Activated CD4-positive, alpha-beta memory T cell treated with anti-CD3 and anti-CD28 coated beads for 36 hours (primary cell): ENCODE measurements around the gene CTNNBIP1. TPM values are rescaled to one million over a fixed set of nuclear protein-coding genes. Genes with fewer than 3 reads are reported as not detected.
A peak's percentile ranks its signal among the peaks of the same experiment; 100 is the strongest.

ENCODE experiments used
- CTCF ChIA-PET: fragments of 350-600 bp; sonication (Branson Sonifier 250); formaldehyde crosslinking; loops from one replicate; lab custom pipeline; 2021; ENCODE audit warnings: antibody characterized with exemption, inconsistent platforms; lab: Charles Lee
- POLR2A ChIA-PET: fragments of 350-600 bp; sonication (Branson Sonifier 250); formaldehyde crosslinking; loops from one replicate; lab custom pipeline; 2021; ENCODE audit warnings: antibody characterized with exemption; lab: Charles Lee
- DNase-seq: peaks from one replicate; pipeline ENCODE4 v3.0.0-alpha.2; 2020
- H3K27ac Mint-ChIP-seq: one replicate; pipeline ENCODE4 v1.8.0; 2021; ENCODE audit warnings: mixed read lengths
- H3K27me3 Mint-ChIP-seq: one replicate; pipeline ENCODE4 v1.8.0; 2021; ENCODE audit warnings: mixed read lengths
- H3K36me3 Mint-ChIP-seq: one replicate; pipeline ENCODE4 v1.8.0; 2021; ENCODE audit warnings: mixed read lengths
- H3K4me1 Mint-ChIP-seq: one replicate; pipeline ENCODE4 v1.8.0; 2021; ENCODE audit warnings: low read depth, mixed read lengths
- H3K4me3 Mint-ChIP-seq: one replicate; pipeline ENCODE4 v1.8.0; 2021; ENCODE audit warnings: mild to moderate bottlenecking, mixed read lengths
- H3K9me3 Mint-ChIP-seq: one replicate; pipeline ENCODE4 v1.8.0; 2021; ENCODE audit warnings: mixed read lengths
- intact Hi-C: fragments of 100-400 bp; cut with micrococcal nuclease; formaldehyde crosslinking; loops from one replicate; pipeline ENCODE4 v1.15.1; 2023
- total RNA-seq, 2 experiments: library from RNA; stranded (reverse); gene quantifications; one replicate each; pipeline ENCODE4 v1.2.3, GENCODE V29; 2021

The CTNNBIP1 gene
- total RNA-seq, 2 experiments from 2014 or later = 11.0 to 13.2 TPM

DNA sequence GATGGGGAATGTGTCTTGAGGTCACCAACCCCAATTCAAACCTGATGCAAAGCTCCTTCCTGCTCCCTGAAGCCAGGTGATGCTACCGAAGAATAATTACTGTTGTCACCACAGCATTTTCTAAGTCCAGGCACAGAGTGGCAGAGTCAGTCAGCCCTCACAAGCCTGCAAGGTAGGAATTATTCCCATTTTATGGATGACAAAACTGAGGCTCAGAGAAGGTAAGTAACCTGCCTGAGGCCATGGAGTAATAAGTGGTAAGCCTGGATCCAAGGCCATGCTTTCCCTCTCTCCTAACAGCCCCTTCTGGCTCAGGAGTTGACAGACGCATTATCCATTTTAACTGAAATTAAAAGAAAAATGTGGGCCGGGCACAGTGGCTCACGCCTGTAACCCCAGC, 23.0 kb downstream of the CTNNBIP1 start:
- POLR2A ChIA-PET = no interaction called here
- H3K9me3 Mint-ChIP-seq = no peaks in the 10 kb centered on the region
- CTCF ChIA-PET = interaction anchor here (0.6 kb wide), 1 partner anchor 12 kb away, joined by 4 read pairs; no protein-coding TSS in a partner anchor
- H3K36me3 Mint-ChIP-seq = no peaks in the 10 kb centered on the region
- no peaks in the 10 kb centered on the region for H3K27me3 Mint-ChIP-seq
- no peak overlapping the region for H3K27ac Mint-ChIP-seq
- peaks cover 8% of the 10 kb centered on the region for H3K4me1 Mint-ChIP-seq
- intact Hi-C loops = no loop called here
- H3K4me3 Mint-ChIP-seq = no peak overlapping the region
- no peak for DNase-seq

DNA sequence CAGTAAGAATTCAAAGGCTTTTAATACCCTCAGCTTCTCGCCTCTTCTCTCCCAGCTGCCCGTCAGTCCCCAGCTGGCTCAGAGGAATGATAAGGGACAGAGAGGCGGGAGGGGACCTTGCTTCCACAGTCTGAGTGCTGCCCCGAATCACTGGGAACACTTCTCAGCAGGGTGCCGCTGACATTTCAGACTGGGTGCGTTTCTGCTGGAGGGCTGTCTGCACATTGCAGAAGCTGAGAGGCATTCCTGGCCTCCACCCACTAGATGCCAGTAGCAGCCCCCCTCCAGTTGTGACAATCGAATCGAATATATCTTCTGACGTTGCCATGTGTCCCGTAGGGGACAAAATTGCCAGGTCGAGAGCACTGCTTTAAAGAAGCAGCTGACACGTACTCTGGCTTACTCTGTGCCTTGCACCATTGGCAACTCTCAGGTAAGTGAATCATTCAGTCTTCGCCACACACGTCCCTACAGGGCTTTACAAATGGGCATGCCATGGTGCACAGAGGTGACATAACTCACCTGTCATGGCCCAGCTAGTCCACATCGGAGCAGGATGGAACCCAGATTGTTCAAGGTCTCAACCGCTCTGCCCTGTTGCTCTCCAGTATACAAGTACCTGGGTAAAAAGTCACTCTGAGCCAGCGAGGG, 23.9 kb downstream of the CTNNBIP1 start:
- no peak overlapping the region for H3K27ac Mint-ChIP-seq
- ChIA-PET POLR2A (no interaction called here), CTCF (interaction anchor here (0.6 kb wide), 2 partner anchors 11 to 51 kb away, joined by 3 to 4 read pairs; no protein-coding TSS in a partner anchor)
- no peaks in the 10 kb centered on the region for H3K27me3 Mint-ChIP-seq
- H3K4me3 Mint-ChIP-seq = no peak overlapping the region
- intact Hi-C loops = no loop called here
- no peaks in the 10 kb centered on the region for H3K9me3 Mint-ChIP-seq
- no peaks in the 10 kb centered on the region for H3K36me3 Mint-ChIP-seq
- H3K4me1 Mint-ChIP-seq = peaks cover 10% of the 10 kb centered on the region
- no peak for DNase-seq

DNA sequence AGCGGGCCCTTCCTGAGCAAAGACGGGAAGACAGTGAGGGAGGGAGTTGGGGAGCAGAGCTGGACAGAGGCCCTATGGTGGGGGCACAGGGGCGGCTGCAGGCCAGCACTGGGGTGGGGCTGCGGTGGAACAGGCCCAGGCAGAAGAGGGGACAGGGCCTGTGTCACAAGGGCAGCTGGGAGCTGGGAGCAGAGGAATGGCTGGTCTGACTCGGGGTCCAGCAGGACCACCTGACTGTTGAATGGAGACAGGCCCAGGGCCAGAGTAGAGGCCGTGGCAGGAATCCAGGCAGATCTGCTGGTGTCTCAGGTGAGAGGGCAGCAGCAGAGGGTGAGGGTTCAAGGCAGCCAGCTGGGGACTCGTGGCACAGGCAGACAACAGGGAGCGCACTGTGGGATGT, 25.3 kb downstream of the CTNNBIP1 start:
- no peak overlapping the region for H3K4me3 Mint-ChIP-seq
- H3K36me3 Mint-ChIP-seq = no peaks in the 10 kb centered on the region
- ChIA-PET POLR2A (no interaction called here), CTCF (no interaction called here)
- H3K27ac Mint-ChIP-seq = no peak overlapping the region
- no peaks in the 10 kb centered on the region for H3K27me3 Mint-ChIP-seq
- DNase-seq = no peak
- intact Hi-C loops = no loop called here
- peaks cover 10% of the 10 kb centered on the region for H3K4me1 Mint-ChIP-seq
- no peaks in the 10 kb centered on the region for H3K9me3 Mint-ChIP-seq

DNA sequence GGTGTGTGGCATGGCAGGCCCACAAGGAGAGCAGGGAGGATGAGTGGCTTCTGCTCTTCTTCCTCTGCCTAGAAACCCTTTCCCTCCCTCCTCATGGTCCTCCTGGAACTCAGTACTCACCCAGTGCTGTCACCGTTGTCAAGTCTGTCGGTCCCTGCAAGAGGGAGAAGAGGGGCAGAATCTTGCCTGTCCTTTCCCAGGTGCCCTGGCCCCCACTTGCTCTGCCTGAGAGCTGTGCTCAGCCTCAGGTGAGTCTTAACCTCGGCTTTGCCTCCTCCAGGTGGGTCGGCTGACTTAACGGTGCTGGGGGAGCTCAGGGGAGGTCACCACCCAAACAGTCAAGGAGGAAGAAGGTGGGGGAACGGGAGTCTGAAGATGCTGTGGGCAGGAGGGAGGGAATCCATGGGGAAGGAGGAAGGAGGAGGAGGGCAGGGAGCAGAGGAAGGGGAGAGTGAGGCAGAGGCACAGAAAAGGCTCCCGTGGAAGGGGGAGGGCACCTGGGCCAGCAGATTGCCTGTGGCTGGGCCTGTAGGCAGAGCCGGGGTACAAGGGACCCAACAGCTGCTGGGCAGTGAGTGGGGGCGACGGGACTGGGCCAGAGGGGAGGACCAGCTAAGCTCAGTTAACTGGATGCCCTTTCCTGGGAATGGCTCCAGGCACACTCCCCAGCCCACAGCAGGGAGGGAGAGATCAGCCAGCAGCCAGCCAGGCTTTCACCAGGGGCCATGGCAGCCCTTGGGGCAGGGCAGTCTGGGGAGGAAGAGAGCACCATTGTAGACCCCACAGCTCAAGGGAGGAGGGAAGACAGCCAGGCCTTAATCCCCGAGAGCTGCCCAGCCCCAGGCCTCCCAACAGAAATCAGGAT, 26.3 kb downstream of the CTNNBIP1 start:
- Mint-ChIP-seq H3K4me1 (peaks cover 10% of the 10 kb centered on the region), H3K9me3 (no peaks in the 10 kb centered on the region), H3K27ac (no peak overlapping the region), H3K4me3 (no peak overlapping the region), H3K27me3 (no peaks in the 10 kb centered on the region), H3K36me3 (no peaks in the 10 kb centered on the region)
- CTCF ChIA-PET = no interaction called here
- intact Hi-C loops = no loop called here
- DNase-seq = no peak
- POLR2A ChIA-PET = no interaction called here

DNA sequence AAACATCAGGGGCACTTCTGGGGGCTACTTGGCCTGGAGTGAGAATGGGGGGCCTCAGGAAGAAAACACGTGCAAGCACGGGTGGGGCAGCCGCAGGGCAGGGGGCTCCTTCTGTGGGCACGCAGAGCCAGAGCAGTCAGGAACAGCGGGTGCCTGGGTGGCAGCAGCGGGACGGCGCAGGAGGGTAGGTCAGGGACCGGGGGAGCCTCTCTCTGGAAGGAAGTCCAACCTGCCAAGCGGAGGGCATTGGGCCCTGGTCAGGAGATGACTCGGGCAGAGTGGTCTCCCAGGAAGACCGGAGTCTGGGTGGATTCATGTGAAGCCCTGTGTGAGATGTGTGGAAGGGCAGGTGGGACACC, 27.1 kb downstream of the CTNNBIP1 start:
- H3K4me1 Mint-ChIP-seq = peaks cover 10% of the 10 kb centered on the region
- intact Hi-C loops = no loop called here
- H3K36me3 Mint-ChIP-seq = no peaks in the 10 kb centered on the region
- no peaks in the 10 kb centered on the region for H3K9me3 Mint-ChIP-seq
- no peak overlapping the region for H3K27ac Mint-ChIP-seq
- H3K27me3 Mint-ChIP-seq = no peaks in the 10 kb centered on the region
- H3K4me3 Mint-ChIP-seq = no peak overlapping the region
- CTCF ChIA-PET = interaction anchor here (0.6 kb wide), 1 partner anchor 72 kb away, joined by 3 read pairs; no protein-coding TSS in a partner anchor
- no peak for DNase-seq
- POLR2A ChIA-PET = no interaction called here

DNA sequence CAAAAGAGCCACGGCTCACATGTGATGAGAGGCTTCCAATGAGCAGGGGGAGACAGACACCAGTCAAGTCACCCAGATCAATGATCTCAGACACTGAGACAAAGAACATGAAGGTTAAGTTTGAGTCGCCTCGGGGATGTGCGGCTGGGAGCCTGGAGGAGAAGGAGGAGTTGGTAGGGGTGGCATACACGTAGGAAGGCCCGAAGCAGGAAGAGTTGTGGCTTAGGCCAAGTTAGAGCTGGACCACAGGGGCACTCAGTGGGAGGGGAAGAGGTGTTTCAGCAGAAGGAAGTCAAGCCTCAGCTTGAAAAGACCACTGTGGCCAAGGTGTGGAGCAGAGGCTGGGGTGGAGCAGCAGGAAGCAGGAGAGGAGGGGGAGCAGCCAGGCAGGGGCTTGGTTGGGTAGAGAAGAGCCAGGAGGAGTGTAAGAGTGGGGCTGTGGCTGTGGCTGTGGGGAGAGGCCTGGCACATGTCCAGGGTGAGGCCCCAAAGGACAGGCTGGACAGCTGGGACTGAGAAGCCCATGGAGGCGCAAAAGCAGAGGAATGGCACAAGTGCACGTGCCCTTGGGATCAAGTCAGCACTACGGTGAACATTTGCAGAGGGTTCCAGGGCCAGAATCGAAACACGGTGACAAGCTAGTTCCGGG, 27.6 kb downstream of the CTNNBIP1 start:
- peak; percentile 16 for DNase-seq
- no peaks in the 10 kb centered on the region for H3K36me3 Mint-ChIP-seq
- H3K27me3 Mint-ChIP-seq = no peaks in the 10 kb centered on the region
- ChIA-PET CTCF (interaction anchor here (0.6 to 1.1 kb wide), 2 partner anchors 60 to 71 kb away, joined by 3 to 4 read pairs; no protein-coding TSS in a partner anchor), POLR2A (no interaction called here)
- no peak overlapping the region for H3K27ac Mint-ChIP-seq
- peaks cover 10% of the 10 kb centered on the region for H3K4me1 Mint-ChIP-seq
- H3K4me3 Mint-ChIP-seq = no peak overlapping the region
- no peaks in the 10 kb centered on the region for H3K9me3 Mint-ChIP-seq
- intact Hi-C loops = no loop called here

DNA sequence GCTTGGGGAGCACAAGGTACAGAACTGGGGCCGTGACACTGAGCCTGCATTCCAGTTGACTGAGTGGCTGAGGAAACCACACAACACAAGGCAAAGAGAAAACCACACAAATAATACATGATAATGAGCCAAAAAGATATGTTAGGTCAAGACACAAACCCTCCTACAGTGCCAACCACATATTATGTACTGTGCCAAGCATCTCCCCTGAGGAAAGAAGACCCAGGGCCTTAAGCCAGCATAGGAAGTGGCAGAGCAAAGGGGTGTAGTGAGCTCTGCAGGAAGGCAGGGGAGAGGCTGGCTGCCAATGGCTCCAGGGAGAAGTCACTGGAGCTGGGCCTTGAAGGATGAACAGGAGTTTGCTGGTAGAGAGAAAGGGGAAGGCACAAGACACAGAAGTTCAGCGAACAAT, 28.2 kb downstream of the CTNNBIP1 start:
- CTCF ChIA-PET = interaction anchor here (1.1 kb wide), 1 partner anchor 60 kb away, joined by 4 read pairs; no protein-coding TSS in a partner anchor
- intact Hi-C loops = no loop called here
- DNase-seq = no peak
- no peaks in the 10 kb centered on the region for H3K36me3 Mint-ChIP-seq
- no peak overlapping the region for H3K27ac Mint-ChIP-seq
- no peak overlapping the region for H3K4me3 Mint-ChIP-seq
- peaks cover 10% of the 10 kb centered on the region for H3K4me1 Mint-ChIP-seq
- POLR2A ChIA-PET = no interaction called here
- H3K27me3 Mint-ChIP-seq = no peaks in the 10 kb centered on the region
- H3K9me3 Mint-ChIP-seq = no peaks in the 10 kb centered on the region

DNA sequence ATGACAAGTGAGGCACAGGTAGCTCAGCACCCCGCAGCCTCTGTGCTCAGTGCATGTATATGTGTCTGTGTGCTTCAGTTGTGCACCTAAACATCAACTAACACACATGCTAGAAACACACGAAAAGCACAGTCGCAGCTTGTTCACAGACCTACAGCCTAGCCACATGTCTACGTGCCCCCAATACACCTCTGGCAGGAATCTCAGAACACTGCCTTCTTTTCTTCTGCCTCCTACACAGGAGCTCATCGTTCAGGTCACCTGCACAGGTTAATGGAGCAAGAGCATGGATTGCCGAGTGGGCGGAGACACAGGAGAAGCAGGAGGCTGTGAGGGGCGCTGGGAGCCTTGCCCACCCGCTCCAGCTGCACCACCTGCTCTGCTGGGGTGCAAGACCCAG, 31.7 kb downstream of the CTNNBIP1 start:
- intact Hi-C loops = no loop called here
- Mint-ChIP-seq H3K27me3 (no peaks in the 10 kb centered on the region), H3K9me3 (no peaks in the 10 kb centered on the region), H3K27ac (no peak overlapping the region), H3K4me3 (no peak overlapping the region), H3K4me1 (peaks cover 15% of the 10 kb centered on the region), H3K36me3 (no peaks in the 10 kb centered on the region)
- no peak for DNase-seq
- ChIA-PET POLR2A (no interaction called here), CTCF (interaction anchor here (1.2 to 3.4 kb wide), 2 partner anchors 9 to 64 kb away, joined by 3 to 14 read pairs; no protein-coding TSS in a partner anchor)

DNA sequence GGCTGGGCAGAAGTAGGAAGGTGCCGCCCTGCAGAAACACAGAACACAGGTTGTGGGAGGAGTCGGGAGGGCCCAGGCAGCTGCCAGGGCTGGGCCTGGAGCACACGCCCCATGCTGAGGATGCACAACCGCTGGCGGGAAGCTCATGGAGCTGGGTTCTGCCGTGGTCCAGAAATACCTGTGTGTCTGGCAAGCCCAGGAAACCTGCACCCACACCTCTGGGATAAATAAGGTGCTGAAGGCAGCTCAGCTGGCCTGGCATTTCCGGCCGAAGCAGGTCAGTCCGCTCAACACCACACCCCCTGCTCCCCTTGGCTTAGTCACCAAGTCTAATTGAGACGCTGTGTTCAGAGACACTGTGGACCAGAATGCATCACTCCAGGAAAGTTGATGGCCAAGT, 32.1 kb downstream of the CTNNBIP1 start:
- H3K4me3 Mint-ChIP-seq = no peak overlapping the region
- H3K9me3 Mint-ChIP-seq = no peaks in the 10 kb centered on the region
- H3K4me1 Mint-ChIP-seq = peaks cover 15% of the 10 kb centered on the region
- H3K27me3 Mint-ChIP-seq = no peaks in the 10 kb centered on the region
- H3K27ac Mint-ChIP-seq = no peak overlapping the region
- ChIA-PET POLR2A (no interaction called here), CTCF (interaction anchor here (1.2 to 3.4 kb wide), 3 partner anchors 9 to 73 kb away, joined by 3 to 14 read pairs (median 5); no protein-coding TSS in a partner anchor)
- intact Hi-C loops = no loop called here
- no peak for DNase-seq
- no peaks in the 10 kb centered on the region for H3K36me3 Mint-ChIP-seq

DNA sequence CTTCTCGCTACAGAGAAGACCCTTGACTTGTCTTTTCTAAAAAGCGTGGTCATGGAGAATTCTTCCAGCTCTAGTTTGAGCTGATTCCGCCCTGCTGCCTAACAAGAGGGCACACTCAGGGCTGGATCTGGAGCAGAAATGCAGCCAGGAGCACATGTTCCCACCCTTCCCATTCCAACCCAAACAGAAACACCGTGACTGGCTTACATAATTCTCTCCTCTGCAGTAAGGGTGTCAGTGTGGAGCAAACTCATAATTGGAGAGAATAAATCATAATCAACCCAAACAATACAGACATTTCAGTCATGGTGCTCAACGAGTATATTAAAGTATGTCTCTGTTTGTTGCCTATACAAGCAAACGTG, 34.5 kb downstream of the CTNNBIP1 start:
- H3K27ac Mint-ChIP-seq = no peak overlapping the region
- no peaks in the 10 kb centered on the region for H3K9me3 Mint-ChIP-seq
- ChIA-PET POLR2A (no interaction called here), CTCF (interaction anchor here (0.7 to 11.0 kb wide), 9 partner anchors 15 to 277 kb away, joined by 4 to 238 read pairs (median 5); partner anchors contain the start of genes LZIC and NMNAT1)
- no peaks in the 10 kb centered on the region for H3K27me3 Mint-ChIP-seq
- intact Hi-C loops = loop anchor here (1.0 to 2.0 kb wide), 5 partner anchors 28 to 553 kb away; partner anchors contain the start of genes CTNNBIP1 and UBE4B
- H3K36me3 Mint-ChIP-seq = no peaks in the 10 kb centered on the region
- no peak overlapping the region for H3K4me3 Mint-ChIP-seq
- no peak for DNase-seq
- H3K4me1 Mint-ChIP-seq = peaks cover 4% of the 10 kb centered on the region

DNA sequence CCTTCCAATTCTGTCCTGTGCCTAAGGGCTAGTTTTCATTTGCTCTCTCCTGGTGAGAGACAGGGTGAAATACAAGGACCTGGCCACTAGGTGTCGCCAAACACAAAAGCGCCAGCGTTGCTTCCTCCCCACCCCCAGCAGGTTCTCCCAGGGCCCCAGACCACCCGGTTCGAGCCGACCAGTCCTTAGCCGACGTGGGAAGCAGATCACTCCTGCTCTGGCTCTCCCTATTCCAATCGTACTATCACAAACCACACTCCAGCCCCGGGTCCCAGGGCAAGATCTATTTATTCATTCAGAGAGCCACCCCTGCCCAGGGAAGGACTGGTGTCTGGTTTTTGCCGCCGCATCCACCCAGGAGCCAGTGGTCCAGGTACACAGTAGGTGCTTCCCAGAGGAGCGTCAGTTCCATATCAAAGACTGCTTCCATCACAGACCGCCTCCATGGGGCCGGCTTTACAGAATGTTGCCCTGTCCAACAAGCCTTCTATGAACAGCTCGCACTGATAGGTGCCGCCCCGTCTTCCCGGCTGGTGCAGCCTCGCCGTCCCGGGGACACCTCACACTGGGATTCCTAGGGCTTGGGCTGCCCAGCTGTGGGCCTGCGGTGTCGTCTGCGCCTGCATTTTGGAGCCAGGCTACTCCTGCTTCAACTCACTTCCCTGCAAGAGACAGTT, 35.0 kb downstream of the CTNNBIP1 start:
- H3K27ac Mint-ChIP-seq = no peak overlapping the region
- POLR2A ChIA-PET = no interaction called here
- CTCF ChIA-PET = interaction anchor here (0.7 to 11.0 kb wide), 19 partner anchors 11 to 303 kb away, joined by 3 to 238 read pairs (median 4); partner anchors contain the start of genes LZIC and NMNAT1

More for the DNA sequence above, 35.0 kb downstream of the CTNNBIP1 start:
- intact Hi-C loops = loop anchor here (1.0 to 2.0 kb wide), 5 partner anchors 28 to 554 kb away; partner anchors contain the start of genes CTNNBIP1 and UBE4B
- H3K4me3 Mint-ChIP-seq = no peak overlapping the region
- H3K27me3 Mint-ChIP-seq = no peaks in the 10 kb centered on the region
- DNase-seq = peak; percentile 83
- H3K9me3 Mint-ChIP-seq = no peaks in the 10 kb centered on the region
- H3K36me3 Mint-ChIP-seq = no peaks in the 10 kb centered on the region
- H3K4me1 Mint-ChIP-seq = peaks cover 4% of the 10 kb centered on the region
